ENCODE measurements around the gene APCDD1.
"Not testable (repeated sequence)": the region's sequence is repeated elsewhere in the genome, so short reads cannot be mapped to it uniquely, and the experiment has no call there.

APCDD1 gene

GRCh38 chr18:10500038-10500437 lies 45.6 kb downstream of the APCDD1 start:
- no peaks in the 10 kb centered on the region for H3K27me3 ChIP-seq (ENCODE audit: insufficient read depth, low read length, poor library complexity)
- no peak overlapping the region for H3K27ac ChIP-seq (ENCODE audit: low read length)
- no peaks in the 10 kb centered on the region for H3K79me2 ChIP-seq (ENCODE audit: insufficient read depth, low read length)
- H3K9ac ChIP-seq (ENCODE audit: low read depth, low read length): no peak overlapping the region
- no peak overlapping the region for H2AFZ ChIP-seq (ENCODE audit: low read depth, low read length)
- no peak overlapping the region for H3K4me3 ChIP-seq (ENCODE audit: low read depth in 1 of 2, low read length in 2 of 2)
- no peaks in the 10 kb centered on the region for H4K20me1 ChIP-seq (ENCODE audit: insufficient read depth, low read length)
- H3K4me1 ChIP-seq (ENCODE audit: insufficient read depth, low read length): peaks cover 21% of the 10 kb centered on the region
- no peak overlapping the region for H3K4me2 ChIP-seq (ENCODE audit: insufficient read depth, low read length)
- DNase-seq (no peak), ATAC-seq (ENCODE audit: insufficient read depth, low read depth) (no peak)
- peaks cover 7% of the 10 kb centered on the region for H3K9me3 ChIP-seq (ENCODE audit: insufficient read depth, low read length, severe bottlenecking)
- TF ChIP-seq EZH2 (IDR thresholded peaks at IDR 0.05; ENCODE audit: borderline replicate concordance, low read depth, low read length, severe bottlenecking): no peak
- TF ChIP-seq, protein P1, sequence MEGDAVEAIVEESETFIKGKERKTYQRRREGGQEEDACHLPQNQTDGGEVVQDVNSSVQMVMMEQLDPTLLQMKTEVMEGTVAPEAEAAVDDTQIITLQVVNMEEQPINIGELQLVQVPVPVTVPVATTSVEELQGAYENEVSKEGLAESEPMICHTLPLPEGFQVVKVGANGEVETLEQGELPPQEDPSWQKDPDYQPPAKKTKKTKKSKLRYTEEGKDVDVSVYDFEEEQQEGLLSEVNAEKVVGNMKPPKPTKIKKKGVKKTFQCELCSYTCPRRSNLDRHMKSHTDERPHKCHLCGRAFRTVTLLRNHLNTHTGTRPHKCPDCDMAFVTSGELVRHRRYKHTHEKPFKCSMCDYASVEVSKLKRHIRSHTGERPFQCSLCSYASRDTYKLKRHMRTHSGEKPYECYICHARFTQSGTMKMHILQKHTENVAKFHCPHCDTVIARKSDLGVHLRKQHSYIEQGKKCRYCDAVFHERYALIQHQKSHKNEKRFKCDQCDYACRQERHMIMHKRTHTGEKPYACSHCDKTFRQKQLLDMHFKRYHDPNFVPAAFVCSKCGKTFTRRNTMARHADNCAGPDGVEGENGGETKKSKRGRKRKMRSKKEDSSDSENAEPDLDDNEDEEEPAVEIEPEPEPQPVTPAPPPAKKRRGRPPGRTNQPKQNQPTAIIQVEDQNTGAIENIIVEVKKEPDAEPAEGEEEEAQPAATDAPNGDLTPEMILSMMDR (IDR thresholded peaks at IDR 0.05; ENCODE audit: borderline replicate concordance, extremely low read depth, low read length, poor library complexity, severe bottlenecking): no peak
- H3K36me3 ChIP-seq (ENCODE audit: insufficient read depth, low read length): no peaks in the 10 kb centered on the region

DNA sequence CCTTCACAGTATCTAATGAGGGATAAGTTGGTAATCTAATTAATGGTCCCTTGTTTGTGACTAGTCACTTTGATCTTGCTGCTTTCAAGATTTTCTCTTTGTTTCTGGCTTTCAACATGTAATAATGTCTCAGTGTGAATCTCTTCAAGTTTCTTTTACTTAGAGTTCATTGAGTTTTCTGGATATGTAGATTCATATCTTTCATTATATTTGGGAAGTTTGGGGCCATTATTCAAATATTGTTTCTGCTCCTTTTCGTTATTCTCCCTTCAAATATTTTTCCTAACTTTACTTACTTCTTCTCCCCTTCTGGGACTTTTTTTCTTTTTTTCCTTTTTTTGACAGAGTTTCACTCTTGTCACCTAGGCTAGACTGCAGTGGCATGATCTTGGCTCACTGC lies 50.3 kb downstream of the APCDD1 start:
- Histone ChIP-seq H2AFZ (ENCODE audit: low read depth, low read length) (no peak overlapping the region), H3K9ac (ENCODE audit: low read depth, low read length) (no peak overlapping the region), H4K20me1 (ENCODE audit: insufficient read depth, low read length) (no peaks in the 10 kb centered on the region), H3K27ac (ENCODE audit: low read length) (no peak overlapping the region), H3K36me3 (ENCODE audit: insufficient read depth, low read length) (no peaks in the 10 kb centered on the region), H3K4me1 (ENCODE audit: insufficient read depth, low read length) (peaks cover 4% of the 10 kb centered on the region), H3K27me3 (ENCODE audit: insufficient read depth, low read length, poor library complexity) (no peaks in the 10 kb centered on the region), H3K4me3 (ENCODE audit: low read depth in 1 of 2, low read length in 2 of 2) (no peak overlapping the region), H3K9me3 (ENCODE audit: insufficient read depth, low read length, severe bottlenecking) (peaks cover 29% of the 10 kb centered on the region), H3K4me2 (ENCODE audit: insufficient read depth, low read length) (no peak overlapping the region), H3K79me2 (ENCODE audit: insufficient read depth, low read length) (no peaks in the 10 kb centered on the region)
- TF ChIP-seq, protein P1 (IDR thresholded peaks at IDR 0.05; ENCODE audit: borderline replicate concordance, extremely low read depth, low read length, poor library complexity, severe bottlenecking): no peak
- no peak for TF ChIP-seq EZH2 (IDR thresholded peaks at IDR 0.05; ENCODE audit: borderline replicate concordance, low read depth, low read length, severe bottlenecking)
- DNase-seq (no peak), ATAC-seq (ENCODE audit: insufficient read depth, low read depth) (no peak)

DNA sequence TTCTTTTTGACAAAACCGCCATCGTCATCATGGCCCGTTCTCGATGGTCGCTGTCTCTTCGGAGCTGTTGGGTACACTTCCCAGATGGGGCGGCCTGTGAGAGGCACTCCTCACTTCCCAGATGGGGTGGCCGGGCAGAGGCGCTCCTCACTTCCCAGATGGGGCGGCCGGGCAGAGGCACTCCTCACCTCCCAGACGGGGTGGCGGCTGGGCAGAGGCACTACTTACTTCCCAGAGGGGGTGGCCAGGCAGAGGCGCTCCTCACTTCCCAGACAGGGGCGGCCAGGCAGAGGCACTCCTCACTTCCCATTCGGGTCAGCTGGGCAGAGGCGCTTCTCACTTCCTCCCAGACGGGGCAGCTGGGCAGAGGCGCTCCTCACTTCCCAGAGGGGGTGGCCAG lies 51.5 kb downstream of the APCDD1 start:
- not testable (repeated sequence) for DNase-seq; H2AFZ ChIP-seq (ENCODE audit: low read depth, low read length); H3K79me2 ChIP-seq (ENCODE audit: insufficient read depth, low read length); H3K27me3 ChIP-seq (ENCODE audit: insufficient read depth, low read length, poor library complexity); H3K9ac ChIP-seq (ENCODE audit: low read depth, low read length); ATAC-seq (ENCODE audit: insufficient read depth, low read depth); H4K20me1 ChIP-seq (ENCODE audit: insufficient read depth, low read length); H3K4me3 ChIP-seq (ENCODE audit: low read depth in 1 of 2, low read length in 2 of 2); H3K4me1 ChIP-seq (ENCODE audit: insufficient read depth, low read length); H3K4me2 ChIP-seq (ENCODE audit: insufficient read depth, low read length); H3K36me3 ChIP-seq (ENCODE audit: insufficient read depth, low read length); H3K27ac ChIP-seq (ENCODE audit: low read length)
- H3K9me3 ChIP-seq (ENCODE audit: insufficient read depth, low read length, severe bottlenecking): peaks cover 29% of the 10 kb centered on the region

DNA sequence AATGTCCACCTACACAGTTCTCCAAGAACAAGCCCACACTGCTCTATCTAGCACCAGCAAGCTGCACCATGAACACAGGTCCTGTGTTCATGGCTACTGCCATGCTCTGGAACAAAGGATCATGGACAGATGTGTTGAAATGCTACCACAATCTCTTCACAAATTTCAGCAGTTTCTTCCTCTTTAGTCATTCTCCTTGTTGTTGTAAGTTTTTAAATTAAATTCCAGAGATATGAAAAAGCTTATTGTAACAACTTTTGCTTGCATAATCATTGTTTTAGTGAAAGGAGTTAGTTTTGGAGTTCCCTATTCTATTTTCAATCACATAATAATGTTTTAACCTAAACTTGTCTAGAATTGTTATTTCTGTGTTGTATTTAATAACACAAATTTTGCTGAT lies 54.2 kb downstream of the APCDD1 start:
- Histone ChIP-seq H4K20me1 (ENCODE audit: insufficient read depth, low read length) (no peaks in the 10 kb centered on the region), H3K27ac (ENCODE audit: low read length) (no peak overlapping the region), H3K9me3 (ENCODE audit: insufficient read depth, low read length, severe bottlenecking) (peaks cover 29% of the 10 kb centered on the region), H3K9ac (ENCODE audit: low read depth, low read length) (no peak overlapping the region), H2AFZ (ENCODE audit: low read depth, low read length) (no peak overlapping the region), H3K79me2 (ENCODE audit: insufficient read depth, low read length) (no peaks in the 10 kb centered on the region), H3K36me3 (ENCODE audit: insufficient read depth, low read length) (no peaks in the 10 kb centered on the region), H3K27me3 (ENCODE audit: insufficient read depth, low read length, poor library complexity) (no peaks in the 10 kb centered on the region), H3K4me3 (ENCODE audit: low read depth in 1 of 2, low read length in 2 of 2) (no peak overlapping the region), H3K4me1 (ENCODE audit: insufficient read depth, low read length) (no peaks in the 10 kb centered on the region), H3K4me2 (ENCODE audit: insufficient read depth, low read length) (no peak overlapping the region)
- ATAC-seq (ENCODE audit: insufficient read depth, low read depth) (no peak), DNase-seq (no peak)
- TF ChIP-seq EZH2 (IDR thresholded peaks at IDR 0.05; ENCODE audit: borderline replicate concordance, low read depth, low read length, severe bottlenecking): no peak
- TF ChIP-seq, protein P1 (IDR thresholded peaks at IDR 0.05; ENCODE audit: borderline replicate concordance, extremely low read depth, low read length, poor library complexity, severe bottlenecking): no peak
